ENCODE measurements around the gene KREMEN1. TPM values are rescaled to one million over a fixed set of nuclear protein-coding genes. Genes with fewer than 3 reads are reported as not detected.

Gene KREMEN1
- total RNA-seq, 1 donor from 2014 or later, result 10.7 TPM

- TF ChIP-seq, protein P1, sequence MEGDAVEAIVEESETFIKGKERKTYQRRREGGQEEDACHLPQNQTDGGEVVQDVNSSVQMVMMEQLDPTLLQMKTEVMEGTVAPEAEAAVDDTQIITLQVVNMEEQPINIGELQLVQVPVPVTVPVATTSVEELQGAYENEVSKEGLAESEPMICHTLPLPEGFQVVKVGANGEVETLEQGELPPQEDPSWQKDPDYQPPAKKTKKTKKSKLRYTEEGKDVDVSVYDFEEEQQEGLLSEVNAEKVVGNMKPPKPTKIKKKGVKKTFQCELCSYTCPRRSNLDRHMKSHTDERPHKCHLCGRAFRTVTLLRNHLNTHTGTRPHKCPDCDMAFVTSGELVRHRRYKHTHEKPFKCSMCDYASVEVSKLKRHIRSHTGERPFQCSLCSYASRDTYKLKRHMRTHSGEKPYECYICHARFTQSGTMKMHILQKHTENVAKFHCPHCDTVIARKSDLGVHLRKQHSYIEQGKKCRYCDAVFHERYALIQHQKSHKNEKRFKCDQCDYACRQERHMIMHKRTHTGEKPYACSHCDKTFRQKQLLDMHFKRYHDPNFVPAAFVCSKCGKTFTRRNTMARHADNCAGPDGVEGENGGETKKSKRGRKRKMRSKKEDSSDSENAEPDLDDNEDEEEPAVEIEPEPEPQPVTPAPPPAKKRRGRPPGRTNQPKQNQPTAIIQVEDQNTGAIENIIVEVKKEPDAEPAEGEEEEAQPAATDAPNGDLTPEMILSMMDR (IDR thresholded peaks at IDR 0.05), result no peak
- Histone ChIP-seq H3K27ac (no peak overlapping the region), H3K36me3 (no peaks in the 10 kb centered on the region), H3K4me3 (no peak overlapping the region), H3K4me1 (no peaks in the 10 kb centered on the region), H3K27me3 (no peaks in the 10 kb centered on the region), H3K9me3 (no peaks in the 10 kb centered on the region)
- no peak for DNase-seq (ENCODE audit: low spot score in 2 of 2)
- intact Hi-C loops (cut with DNase I), result no loop called here
Observed at GRCh38 chr22:29087012-29087411, 14.2 kb downstream of the KREMEN1 start.

- TF ChIP-seq, protein P1 (IDR thresholded peaks at IDR 0.05), result no peak
- no peak overlapping the region for H3K27ac ChIP-seq
- no peaks in the 10 kb centered on the region for H3K36me3 ChIP-seq
- H3K27me3 ChIP-seq, result no peaks in the 10 kb centered on the region
- H3K9me3 ChIP-seq, result no peaks in the 10 kb centered on the region
- intact Hi-C loops (cut with DNase I), result no loop called here
- peaks cover 0 to 3% of the 10 kb centered on the region in 2 donors for H3K4me1 ChIP-seq
- DNase-seq (ENCODE audit: low spot score in 2 of 2), result no peak
- H3K4me3 ChIP-seq, result no peak overlapping the region
Observed at GRCh38 chr22:29088809-29089208, 16.0 kb downstream of the KREMEN1 start.

DNA sequence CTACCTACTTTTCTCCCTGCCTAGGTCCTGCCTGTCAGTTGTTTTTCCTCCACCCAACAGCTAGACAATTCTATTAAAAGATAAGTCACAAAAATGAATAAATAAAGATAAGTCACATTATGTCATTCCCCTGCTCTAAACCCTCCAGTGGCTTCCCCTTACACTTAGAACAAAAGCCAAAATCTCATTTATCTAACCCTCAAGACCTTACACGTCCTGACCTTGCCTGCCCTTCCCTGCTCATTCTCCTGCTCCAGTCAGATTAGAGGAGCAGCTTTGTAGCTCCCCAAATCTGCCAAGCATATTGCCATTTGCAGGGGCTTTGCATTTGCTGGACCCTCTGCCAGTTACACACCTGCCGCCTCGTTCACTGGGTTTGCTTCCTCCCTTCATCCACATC is 16.7 kb downstream of the KREMEN1 start:
- Histone ChIP-seq H3K4me3 (no peak overlapping the region), H3K36me3 (no peaks in the 10 kb centered on the region), H3K4me1 (peaks cover 0 to 4% of the 10 kb centered on the region in 2 donors), H3K27ac (no peak overlapping the region), H3K9me3 (no peaks in the 10 kb centered on the region), H3K27me3 (no peaks in the 10 kb centered on the region)
- intact Hi-C loops (cut with DNase I), result no loop called here
- TF ChIP-seq, protein P1 (IDR thresholded peaks at IDR 0.05), result no peak
- no peak for DNase-seq (ENCODE audit: low spot score in 2 of 2)

DNA sequence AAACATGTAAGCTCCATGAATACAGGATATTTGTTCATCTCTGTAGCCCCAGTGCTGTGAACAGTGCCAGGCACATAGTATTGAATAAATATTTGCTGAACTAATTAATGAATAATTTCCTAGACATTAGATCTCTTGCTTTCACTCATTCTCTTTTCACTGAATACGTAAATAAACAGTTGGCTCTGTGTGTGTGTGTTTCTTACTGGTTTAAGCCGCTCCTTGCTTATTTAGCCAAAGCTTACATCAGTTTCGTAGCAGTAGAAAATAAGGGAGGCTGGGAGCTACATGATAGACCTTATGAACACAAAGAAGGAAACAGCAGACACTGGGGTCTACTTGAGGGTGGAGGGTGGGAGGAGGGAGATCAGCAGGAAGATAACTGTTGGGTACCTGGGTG is 17.2 kb downstream of the KREMEN1 start:
- H3K9me3 ChIP-seq, result no peaks in the 10 kb centered on the region
- no peak overlapping the region for H3K27ac ChIP-seq
- intact Hi-C loops (cut with DNase I), result no loop called here
- TF ChIP-seq, protein P1 (IDR thresholded peaks at IDR 0.05), result no peak
- H3K27me3 ChIP-seq, result no peaks in the 10 kb centered on the region
- no peak overlapping the region for H3K4me3 ChIP-seq
- DNase-seq (ENCODE audit: low spot score in 2 of 2), result no peak
- H3K4me1 ChIP-seq, result peaks cover 0 to 4% of the 10 kb centered on the region in 2 donors
- H3K36me3 ChIP-seq, result peaks cover 0 to 3% of the 10 kb centered on the region in 2 donors

DNA sequence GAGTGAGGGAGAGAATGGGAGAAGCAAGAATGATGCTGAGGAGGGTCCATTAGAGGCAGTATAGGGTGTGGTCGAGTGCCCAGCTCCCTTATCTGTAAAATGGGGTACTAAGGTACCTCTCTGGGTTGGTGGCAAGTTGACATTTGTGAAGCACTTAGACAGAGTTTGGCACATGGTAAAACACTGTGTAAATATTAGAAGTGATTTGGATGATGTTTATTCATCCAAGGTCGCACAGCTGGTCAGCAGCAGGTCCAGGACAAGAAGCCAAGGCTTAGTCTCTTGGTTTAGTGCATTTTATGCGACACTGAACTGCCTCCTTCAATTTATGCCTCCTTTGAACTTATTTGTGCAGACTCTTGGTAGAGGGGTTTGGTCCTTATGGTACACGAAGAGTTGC is 19.4 kb downstream of the KREMEN1 start:
- no peaks in the 10 kb centered on the region for H3K9me3 ChIP-seq

More for the DNA sequence above, 19.4 kb downstream of the KREMEN1 start:
- H3K4me3 ChIP-seq, result no peak overlapping the region
- H3K27me3 ChIP-seq, result no peaks in the 10 kb centered on the region
- peaks cover 0 to 6% of the 10 kb centered on the region in 2 donors for H3K36me3 ChIP-seq
- intact Hi-C loops (cut with DNase I), result no loop called here
- DNase-seq (ENCODE audit: low spot score in 2 of 2), result no peak
- H3K27ac ChIP-seq, result no peak overlapping the region
- TF ChIP-seq, protein P1 (IDR thresholded peaks at IDR 0.05), result no peak
- peaks cover 0 to 4% of the 10 kb centered on the region in 2 donors for H3K4me1 ChIP-seq

All from ascending aorta (tissue), 2 donors.